HepG2 (cell line): ENCODE data around the gene NPNT. TPM values are rescaled to one million over a fixed set of nuclear protein-coding genes. Genes with fewer than 3 reads are reported as not detected.

Source experiments
- DNMT3B ChIP-seq: conservative IDR thresholded peaks from 2 replicates; pipeline ENCODE4 v1.6.1; 2016; ENCODE audit warnings: missing biosample characterization, control low read depth
- ETV5 ChIP-seq: IDR thresholded peaks from 2 replicates; pipeline ENCODE4 v1.6.1; 2018; ENCODE audit warnings: missing biosample characterization, missing genetic modification reagents, inconsistent platforms, borderline replicate concordance
- FOXA1 ChIP-seq, 2 experiments: fragments of 450-650 bp in 1 of 2; sonication (generic) in 1 of 2; formaldehyde crosslinking in 1 of 2; IDR thresholded peaks; 2 replicates each; pipeline versions ENCODE4 v1.4.0 to v1.6.1; 2016 to 2020; ENCODE audit warnings: missing genetic modification reagents in 1 of 2
- KDM4B ChIP-seq: sonication (generic); formaldehyde crosslinking; IDR thresholded peaks from 2 replicates; pipeline ENCODE4 v1.4.0; 2020; ENCODE audit warnings: missing genetic modification reagents
- KLF9 ChIP-seq: IDR thresholded peaks from 2 replicates; pipeline ENCODE4 v1.6.1; 2016; ENCODE audit warnings: low read depth
- MAZ ChIP-seq, 2 experiments: sonication (generic) in 1 of 2; formaldehyde crosslinking in 1 of 2; IDR thresholded peaks; 2 replicates each; pipeline versions ENCODE4 v1.5.0 to v1.6.1; 2012 to 2020; ENCODE audit warnings: low read depth in 2 of 2, mild to moderate bottlenecking in 2 of 2, borderline replicate concordance in 1 of 2, improper control_type of control experiment in 1 of 2, low read length in 1 of 2, missing genetic modification reagents in 1 of 2, moderate library complexity in 1 of 2
- MIER2 ChIP-seq: IDR thresholded peaks from 2 replicates; pipeline ENCODE4 v1.6.1; 2016; ENCODE audit warnings: missing biosample characterization, missing genetic modification reagents
- NR2C2 ChIP-seq: sonication (generic); formaldehyde crosslinking; IDR thresholded peaks from 2 replicates; pipeline ENCODE4 v1.4.0; 2020; ENCODE audit warnings: missing genetic modification reagents, mild to moderate bottlenecking, moderate library complexity, borderline replicate concordance
- NR3C1 ChIP-seq: sonication (generic); formaldehyde crosslinking; IDR thresholded peaks from 2 replicates; pipeline ENCODE4 v1.4.0; 2020; ENCODE audit warnings: missing genetic modification reagents
- PHF20 ChIP-seq: sonication (generic); formaldehyde crosslinking; IDR thresholded peaks from 2 replicates; pipeline ENCODE4 v1.5.0; 2020; ENCODE audit warnings: mild to moderate bottlenecking, missing genetic modification reagents
- RXRA ChIP-seq: sonication (generic); formaldehyde crosslinking; IDR thresholded peaks from 2 replicates; pipeline ENCODE4 v1.5.1; 2020; ENCODE audit warnings: missing genetic modification reagents
- RXRB ChIP-seq: IDR thresholded peaks from 2 replicates; pipeline ENCODE4 v1.6.1; 2016; ENCODE audit warnings: borderline replicate concordance, missing genetic modification reagents, missing compliant biosample characterization
- ZNF672 ChIP-seq: sonication (generic); formaldehyde crosslinking; IDR thresholded peaks from 2 replicates; pipeline ENCODE4 v1.8.1; 2022; ENCODE audit warnings: missing genetic modification reagents
- polyA plus RNA-seq, 8 experiments: library from polyadenylated mRNA; depleted of rRNA in 3 of 8; stranded (reverse) in 7 of 8; unstranded in 1 of 8; fragments of >200 nt; fragmentation: Illumina TruSeq in 4 of 8; extraction: Trizol in 4 of 8; gene quantifications; 2 replicates each; pipeline versions ENCODE4 v1.2.1 to v1.2.3, GENCODE V29; 2011 to 2016; ENCODE audit warnings: low read depth in 4 of 8, missing spikeins in 1 of 8, mixed read lengths in 1 of 8; ENCODE audit not compliant: insufficient read depth in 1 of 8
- total RNA-seq, 5 experiments: library from RNA; depleted of rRNA; stranded (reverse); fragments of >200 nt; fragmentation: Illumina TruSeq; extraction: Trizol; gene quantifications; 2 replicates each; pipeline ENCODE4 v1.2.3, GENCODE V29; 2016; ENCODE audit warnings: low read depth in 1 of 5
- TF ChIP-seq, protein P1 (sequence below): IDR thresholded peaks from 2 replicates; pipeline ENCODE4 v1.6.1; 2012; ENCODE audit warnings: low read length, improper control_type of control experiment
- TF ChIP-seq, protein P2 (sequence below): sonication (generic); formaldehyde crosslinking; IDR thresholded peaks from 2 replicates; pipeline ENCODE4 v1.5.0; 2020; ENCODE audit warnings: mild to moderate bottlenecking, missing genetic modification reagents
- TF ChIP-seq, protein P3 (sequence below): sonication (generic); formaldehyde crosslinking; IDR thresholded peaks from 2 replicates; pipeline ENCODE4 v1.4.0; 2020; ENCODE audit warnings: missing genetic modification reagents

The NPNT gene
- total and polyA plus RNA-seq, 2 of the 13 experiments (the other 11 are each of a cell fraction or from before 2014, with no cell fraction given): 1.1 to 19.1 TPM

DNA sequence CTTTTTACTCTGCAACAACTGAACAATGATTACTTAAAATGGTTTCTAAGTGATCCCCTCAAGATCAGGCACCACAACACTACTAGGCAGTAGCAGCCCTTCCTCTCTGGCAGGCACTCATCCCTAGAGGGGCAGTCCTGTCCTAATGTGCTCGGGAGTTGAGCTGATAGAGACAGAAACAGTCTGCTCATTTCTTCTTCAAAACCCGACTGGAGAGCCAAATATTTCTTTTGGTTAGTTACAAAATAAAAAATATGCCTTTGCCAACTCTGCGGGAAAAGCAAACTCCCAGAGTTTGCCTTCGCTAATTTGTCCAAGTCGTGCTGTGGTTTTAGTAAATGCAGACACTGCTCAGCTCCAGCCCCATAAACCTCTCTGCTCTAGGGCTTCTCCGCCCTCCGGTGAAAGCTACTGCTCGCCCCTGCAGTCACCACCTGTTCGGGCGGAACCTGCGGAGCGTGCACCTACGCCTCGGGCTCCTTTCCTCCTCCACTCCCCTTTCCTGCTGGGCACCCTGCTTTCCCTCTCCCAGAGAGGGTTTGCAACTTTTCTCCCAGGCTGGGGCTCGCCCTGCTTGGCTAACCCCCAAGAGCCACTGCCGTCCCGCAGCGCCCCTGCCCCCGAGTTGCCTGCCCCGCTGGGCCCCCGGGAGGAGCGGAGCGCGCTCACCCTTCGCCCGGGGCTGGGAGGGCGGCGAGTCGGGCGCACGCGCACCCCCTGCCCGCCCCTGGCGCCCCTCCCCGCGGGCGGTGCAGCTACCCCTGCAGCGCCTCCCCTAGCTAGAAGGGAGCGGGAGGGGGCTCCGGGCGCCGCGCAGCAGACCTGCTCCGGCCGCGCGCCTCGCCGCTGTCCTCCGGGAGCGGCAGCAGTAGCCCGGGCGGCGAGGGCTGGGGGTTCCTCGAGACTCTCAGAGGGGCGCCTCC, at the start of gene NPNT (continued):
- TF ChIP-seq, protein P1, sequence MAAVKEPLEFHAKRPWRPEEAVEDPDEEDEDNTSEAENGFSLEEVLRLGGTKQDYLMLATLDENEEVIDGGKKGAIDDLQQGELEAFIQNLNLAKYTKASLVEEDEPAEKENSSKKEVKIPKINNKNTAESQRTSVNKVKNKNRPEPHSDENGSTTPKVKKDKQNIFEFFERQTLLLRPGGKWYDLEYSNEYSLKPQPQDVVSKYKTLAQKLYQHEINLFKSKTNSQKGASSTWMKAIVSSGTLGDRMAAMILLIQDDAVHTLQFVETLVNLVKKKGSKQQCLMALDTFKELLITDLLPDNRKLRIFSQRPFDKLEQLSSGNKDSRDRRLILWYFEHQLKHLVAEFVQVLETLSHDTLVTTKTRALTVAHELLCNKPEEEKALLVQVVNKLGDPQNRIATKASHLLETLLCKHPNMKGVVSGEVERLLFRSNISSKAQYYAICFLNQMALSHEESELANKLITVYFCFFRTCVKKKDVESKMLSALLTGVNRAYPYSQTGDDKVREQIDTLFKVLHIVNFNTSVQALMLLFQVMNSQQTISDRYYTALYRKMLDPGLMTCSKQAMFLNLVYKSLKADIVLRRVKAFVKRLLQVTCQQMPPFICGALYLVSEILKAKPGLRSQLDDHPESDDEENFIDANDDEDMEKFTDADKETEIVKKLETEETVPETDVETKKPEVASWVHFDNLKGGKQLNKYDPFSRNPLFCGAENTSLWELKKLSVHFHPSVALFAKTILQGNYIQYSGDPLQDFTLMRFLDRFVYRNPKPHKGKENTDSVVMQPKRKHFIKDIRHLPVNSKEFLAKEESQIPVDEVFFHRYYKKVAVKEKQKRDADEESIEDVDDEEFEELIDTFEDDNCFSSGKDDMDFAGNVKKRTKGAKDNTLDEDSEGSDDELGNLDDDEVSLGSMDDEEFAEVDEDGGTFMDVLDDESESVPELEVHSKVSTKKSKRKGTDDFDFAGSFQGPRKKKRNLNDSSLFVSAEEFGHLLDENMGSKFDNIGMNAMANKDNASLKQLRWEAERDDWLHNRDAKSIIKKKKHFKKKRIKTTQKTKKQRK: no peak
- TF ChIP-seq RXRB (CRISPR knock-in tag) (no peak), MAZ (IDR thresholded peaks at IDR 0.05; ENCODE audit: borderline replicate concordance, low read depth, low read length) (no peak), MAZ (CRISPR knock-in tag; IDR thresholded peaks at IDR 0.05; ENCODE audit: low read depth) (peak; percentile 31; the same call in 1 of the 2 replicates), MIER2 (CRISPR knock-in tag) (no peak), KDM4B (CRISPR knock-in tag) (no peak), NR3C1 (CRISPR knock-in tag) (no peak), RXRA (CRISPR knock-in tag) (no peak), NR2C2 (no peak), FOXA1 (IDR thresholded peaks at IDR 0.05) (no peak), FOXA1 (CRISPR knock-in tag; IDR thresholded peaks at IDR 0.05) (no peak), ETV5 (CRISPR knock-in tag) (no peak), PHF20 (no peak), ZNF672 (CRISPR knock-in tag) (peak; percentile 60; the same call in 1 of the 2 replicates), KLF9 (CRISPR knock-in tag) (no peak), DNMT3B (no peak)
- TF ChIP-seq, protein P2, sequence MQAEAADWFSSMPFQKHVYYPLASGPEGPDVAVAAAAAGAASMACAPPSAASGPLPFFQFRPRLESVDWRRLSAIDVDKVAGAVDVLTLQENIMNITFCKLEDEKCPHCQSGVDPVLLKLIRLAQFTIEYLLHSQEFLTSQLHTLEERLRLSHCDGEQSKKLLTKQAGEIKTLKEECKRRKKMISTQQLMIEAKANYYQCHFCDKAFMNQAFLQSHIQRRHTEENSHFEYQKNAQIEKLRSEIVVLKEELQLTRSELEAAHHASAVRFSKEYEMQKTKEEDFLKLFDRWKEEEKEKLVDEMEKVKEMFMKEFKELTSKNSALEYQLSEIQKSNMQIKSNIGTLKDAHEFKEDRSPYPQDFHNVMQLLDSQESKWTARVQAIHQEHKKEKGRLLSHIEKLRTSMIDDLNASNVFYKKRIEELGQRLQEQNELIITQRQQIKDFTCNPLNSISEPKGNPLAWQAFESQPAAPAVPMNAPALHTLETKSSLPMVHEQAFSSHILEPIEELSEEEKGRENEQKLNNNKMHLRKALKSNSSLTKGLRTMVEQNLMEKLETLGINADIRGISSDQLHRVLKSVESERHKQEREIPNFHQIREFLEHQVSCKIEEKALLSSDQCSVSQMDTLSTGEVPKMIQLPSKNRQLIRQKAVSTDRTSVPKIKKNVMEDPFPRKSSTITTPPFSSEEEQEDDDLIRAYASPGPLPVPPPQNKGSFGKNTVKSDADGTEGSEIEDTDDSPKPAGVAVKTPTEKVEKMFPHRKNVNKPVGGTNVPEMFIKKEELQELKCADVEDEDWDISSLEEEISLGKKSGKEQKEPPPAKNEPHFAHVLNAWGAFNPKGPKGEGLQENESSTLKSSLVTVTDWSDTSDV: no peak
- TF ChIP-seq, protein P3, sequence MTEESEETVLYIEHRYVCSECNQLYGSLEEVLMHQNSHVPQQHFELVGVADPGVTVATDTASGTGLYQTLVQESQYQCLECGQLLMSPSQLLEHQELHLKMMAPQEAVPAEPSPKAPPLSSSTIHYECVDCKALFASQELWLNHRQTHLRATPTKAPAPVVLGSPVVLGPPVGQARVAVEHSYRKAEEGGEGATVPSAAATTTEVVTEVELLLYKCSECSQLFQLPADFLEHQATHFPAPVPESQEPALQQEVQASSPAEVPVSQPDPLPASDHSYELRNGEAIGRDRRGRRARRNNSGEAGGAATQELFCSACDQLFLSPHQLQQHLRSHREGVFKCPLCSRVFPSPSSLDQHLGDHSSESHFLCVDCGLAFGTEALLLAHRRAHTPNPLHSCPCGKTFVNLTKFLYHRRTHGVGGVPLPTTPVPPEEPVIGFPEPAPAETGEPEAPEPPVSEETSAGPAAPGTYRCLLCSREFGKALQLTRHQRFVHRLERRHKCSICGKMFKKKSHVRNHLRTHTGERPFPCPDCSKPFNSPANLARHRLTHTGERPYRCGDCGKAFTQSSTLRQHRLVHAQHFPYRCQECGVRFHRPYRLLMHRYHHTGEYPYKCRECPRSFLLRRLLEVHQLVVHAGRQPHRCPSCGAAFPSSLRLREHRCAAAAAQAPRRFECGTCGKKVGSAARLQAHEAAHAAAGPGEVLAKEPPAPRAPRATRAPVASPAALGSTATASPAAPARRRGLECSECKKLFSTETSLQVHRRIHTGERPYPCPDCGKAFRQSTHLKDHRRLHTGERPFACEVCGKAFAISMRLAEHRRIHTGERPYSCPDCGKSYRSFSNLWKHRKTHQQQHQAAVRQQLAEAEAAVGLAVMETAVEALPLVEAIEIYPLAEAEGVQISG (CRISPR knock-in tag): no peak
